Neural progenitor cell (in vitro differentiated cells): ENCODE results near the gene TRIO.

Experiments used
- CTCF ChIP-seq: fragments of 200-600 bp; sonication (generic); IDR thresholded peaks from 2 replicates; pipeline ENCODE4 v1.5.1; 2017; ENCODE audit warnings: antibody characterized with exemption, mild to moderate bottlenecking
- EZH2 ChIP-seq: fragments of 200-600 bp; sonication (generic); IDR thresholded peaks from 2 replicates; pipeline ENCODE4 v1.6.1; 2017; ENCODE audit warnings: antibody characterized with exemption, mild to moderate bottlenecking, moderate library complexity
- EZH2phosphoT487 ChIP-seq: fragments of 200-600 bp; sonication (generic); IDR thresholded peaks from 2 replicates; pipeline ENCODE4 v1.6.1; 2017; ENCODE audit warnings: antibody characterized with exemption

- TF ChIP-seq CTCF, result no peak
- TF ChIP-seq EZH2, result no peak
- no peak for TF ChIP-seq EZH2phosphoT487
These were observed 205.0 kb downstream of the TRIO start for GRCh38 chr5:14348142-14348541.
